Adipose tissue (tissue), 3 donors: ENCODE measurements around the gene FAM210A. TPM values are rescaled to one million over a fixed set of nuclear protein-coding genes. Genes with fewer than 3 reads are reported as not detected.
"Not testable (repeated sequence)": the region's sequence is repeated elsewhere in the genome, so short reads cannot be mapped to it uniquely, and the experiment has no call there.

Experiments
- H3K27ac ChIP-seq: one replicate; pipeline ENCODE4 v1.5.1; 2013; ENCODE audit warnings: low read depth, low read length
- WGBS, 3 donors: extraction: QIAGEN DNeasy Blood & Tissue Kit; methylation state at CpG; one replicate each; pipeline ENCODE4 v1.1.7; 2013; 5-methylcytosine and 5-hydroxymethylcytosine counted together
- polyA plus RNA-seq, 3 donors: library from polyadenylated mRNA; stranded (reverse); fragments of 200-250 nt; gene quantifications; one replicate each; pipeline ENCODE4 v1.2.3, GENCODE V29; 2013
- donor health status: healthy with polysubstance abuse.
- donor health status: Bipolar disorder and iron deficiency.
- donor health status: healthy.

The FAM210A gene, protein sequence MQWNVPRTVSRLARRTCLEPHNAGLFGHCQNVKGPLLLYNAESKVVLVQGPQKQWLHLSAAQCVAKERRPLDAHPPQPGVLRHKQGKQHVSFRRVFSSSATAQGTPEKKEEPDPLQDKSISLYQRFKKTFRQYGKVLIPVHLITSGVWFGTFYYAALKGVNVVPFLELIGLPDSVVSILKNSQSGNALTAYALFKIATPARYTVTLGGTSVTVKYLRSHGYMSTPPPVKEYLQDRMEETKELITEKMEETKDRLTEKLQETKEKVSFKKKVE
- polyA plus RNA-seq = 10 to 100 TPM in 1 of 3 donors, 1 to 10 TPM in 2; 3.2 to 11.2 (median 8.7) TPM

DNA sequence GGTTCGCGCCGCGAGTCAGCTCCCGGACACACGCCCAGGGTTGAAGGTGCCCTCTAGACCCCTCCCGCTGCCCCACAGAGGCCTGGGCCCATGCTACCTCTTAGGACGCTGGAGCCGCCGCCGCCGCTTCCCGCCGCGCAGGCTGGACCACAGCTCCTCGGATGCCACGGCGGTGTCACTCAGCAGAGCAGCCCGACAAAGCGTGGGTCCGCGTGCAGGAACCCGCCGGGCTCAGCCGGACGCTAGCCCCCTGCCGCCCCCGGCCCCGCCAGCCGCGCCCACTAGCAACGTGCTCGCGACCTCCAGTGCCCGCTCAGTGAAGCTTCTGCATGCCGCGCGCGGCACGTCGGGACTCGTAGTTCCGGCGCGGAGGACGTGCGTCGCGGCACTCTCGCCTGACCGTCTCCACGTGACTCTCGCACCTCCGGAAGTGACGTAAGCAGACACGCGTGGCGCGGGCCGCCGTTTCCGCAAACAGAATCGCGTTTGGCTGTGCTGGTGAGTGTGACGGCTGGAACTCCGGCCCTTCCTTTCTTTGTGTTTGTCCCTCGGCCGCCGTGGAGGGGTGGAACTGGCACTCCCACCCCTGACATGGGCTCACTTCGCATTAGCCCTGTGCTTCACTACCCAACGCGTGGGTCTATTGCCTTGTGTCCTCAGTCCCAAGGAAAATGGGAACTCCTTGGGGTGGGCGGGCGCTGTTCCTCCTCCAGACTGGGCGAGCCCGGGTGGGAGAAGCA, at the start of gene FAM210A, which contains the start of gene RNMT:
Gene FAM210A, minus strand, starts transcription at position 327 of the 740 bp plus-strand sequence. CDS start 44,481 bp downstream, outside the sequence.
Gene RNMT, plus strand, starts transcription at position 442 of the 740 bp plus-strand sequence. CDS start 4,845 bp downstream, outside the sequence.
- H3K27ac ChIP-seq = peak within 1 kb of the TSS; percentile 73
- WGBS, 3 donors = 0 to 1% (median 0%) methylated on average over 63 to 76 of the region's 76 CpGs

DNA sequence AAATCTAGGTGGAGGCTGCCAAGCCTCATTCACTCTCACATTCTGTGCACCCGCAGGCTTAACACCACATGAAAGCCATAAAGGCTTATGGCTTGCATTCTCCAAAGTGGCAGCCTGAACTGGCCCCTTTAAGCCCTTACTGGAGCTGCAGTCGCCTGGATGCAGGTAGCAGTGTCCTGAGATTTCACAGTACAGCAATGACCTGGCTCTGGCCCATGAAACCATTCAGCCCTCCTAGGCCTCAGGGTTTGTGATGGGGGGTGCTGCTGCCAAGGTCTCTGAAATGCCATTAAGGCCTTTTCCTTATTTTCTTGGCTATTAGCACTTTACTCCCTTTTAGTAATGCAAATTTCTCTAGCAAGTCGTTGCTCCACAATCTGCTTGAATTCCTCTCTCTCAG, 48.7 kb upstream of the FAM210A start:
- WGBS, 3 donors = 48 to 72% (median 69%) methylated on average over 3 of the region's 3 CpGs
- no peak overlapping the region for H3K27ac ChIP-seq

DNA sequence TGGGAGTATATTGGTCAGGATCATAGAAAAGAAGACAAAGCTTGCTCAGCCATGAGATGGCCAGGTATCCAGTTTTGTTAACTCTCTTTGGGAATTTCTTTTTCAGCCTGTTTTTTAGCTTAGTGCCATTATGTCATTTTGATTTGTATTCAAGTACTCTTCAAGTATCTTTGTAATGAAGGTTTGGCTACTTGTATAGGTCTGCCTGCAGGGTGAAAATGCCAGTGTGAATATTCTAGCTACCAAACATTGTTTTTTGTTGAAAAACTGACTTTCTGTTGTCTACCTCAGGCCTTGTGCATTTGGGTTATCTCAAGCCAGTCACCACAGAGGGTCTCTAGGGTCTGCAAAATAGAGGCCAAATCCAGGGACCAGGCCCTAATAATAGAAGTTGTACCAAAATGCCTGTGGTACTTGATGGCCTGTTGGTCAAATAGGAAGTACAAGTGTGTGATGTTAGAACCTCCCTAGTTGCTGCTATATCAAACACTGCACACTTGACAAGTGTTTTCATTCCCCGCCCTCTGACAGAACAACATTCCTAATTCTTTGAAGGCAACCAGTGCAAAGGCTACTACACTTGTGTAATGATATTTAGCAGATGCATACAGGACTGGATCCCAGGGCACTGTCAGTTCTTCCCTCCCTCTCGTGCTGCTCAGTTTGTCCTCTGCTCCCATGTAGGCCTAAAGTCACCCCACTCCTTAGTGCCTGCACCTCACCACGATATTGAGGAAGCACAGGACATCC, 36.5 kb upstream of the FAM210A start:
- H3K27ac ChIP-seq = no peak overlapping the region
- WGBS, 3 donors = 89 to 97% (median 94%) methylated on average over 3 of the region's 3 CpGs

DNA sequence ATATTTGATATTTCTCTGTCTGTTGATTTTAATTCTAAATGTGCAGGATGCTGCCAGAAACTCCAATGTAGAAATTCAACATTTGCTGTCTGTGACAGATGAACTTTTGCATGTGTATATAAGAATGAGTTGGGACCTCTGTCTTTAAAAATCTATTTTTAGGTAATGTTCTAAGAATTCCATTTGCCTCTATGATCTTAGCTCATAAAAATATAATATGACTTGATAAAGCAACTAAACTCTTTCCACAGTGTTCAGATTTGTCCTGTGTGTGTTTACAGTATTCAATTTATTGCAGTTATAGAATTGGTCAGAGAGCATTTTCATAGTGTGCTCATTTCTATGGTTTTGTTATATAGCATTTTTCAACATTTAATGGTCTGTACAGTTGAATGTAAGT, 33.7 kb upstream of the FAM210A start:
- no peak overlapping the region for H3K27ac ChIP-seq

DNA sequence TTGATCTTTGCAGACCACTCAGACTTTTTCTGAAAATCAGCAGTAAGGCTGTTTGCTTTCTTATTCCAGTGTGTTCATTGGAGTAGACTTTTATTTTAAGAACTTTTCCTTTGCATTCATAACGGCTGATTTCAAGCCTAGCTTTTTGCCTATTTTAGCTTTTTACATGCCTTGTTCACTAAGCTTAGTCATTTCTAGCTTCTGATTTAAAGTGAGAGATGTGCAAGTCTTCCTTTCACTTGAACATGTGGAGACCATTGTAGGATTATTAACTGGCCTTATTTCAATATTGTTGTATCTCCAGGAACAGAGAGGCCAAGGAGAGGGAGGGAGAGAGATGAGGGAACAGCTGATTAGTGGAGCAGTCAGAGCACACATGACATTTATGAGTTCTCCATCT, 32.3 kb upstream of the FAM210A start:
- H3K27ac ChIP-seq = no peak overlapping the region
- WGBS, 3 donors = 77 to 93% (median 87%) methylated on average over 1 of the region's 1 CpG

DNA sequence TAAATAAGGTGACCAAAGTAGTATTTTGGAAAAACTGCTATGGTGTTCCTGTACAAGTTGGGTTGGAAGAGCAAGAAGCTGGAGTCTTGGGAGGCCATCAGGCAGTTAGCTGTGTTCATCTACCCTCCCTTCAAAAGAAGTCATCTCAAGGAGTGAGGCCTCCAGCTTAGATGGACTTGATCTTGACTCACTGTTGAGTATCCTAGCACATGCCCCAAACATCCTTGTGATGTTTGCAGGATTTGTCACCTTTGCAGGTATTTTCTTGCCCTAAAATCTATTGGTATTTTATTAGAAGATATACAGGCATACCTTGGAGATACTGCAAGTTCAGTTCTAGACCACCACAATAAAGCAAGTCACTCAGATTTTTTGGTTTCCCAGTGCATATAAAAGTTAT, 30.3 kb upstream of the FAM210A start:
- no peak overlapping the region for H3K27ac ChIP-seq

DNA sequence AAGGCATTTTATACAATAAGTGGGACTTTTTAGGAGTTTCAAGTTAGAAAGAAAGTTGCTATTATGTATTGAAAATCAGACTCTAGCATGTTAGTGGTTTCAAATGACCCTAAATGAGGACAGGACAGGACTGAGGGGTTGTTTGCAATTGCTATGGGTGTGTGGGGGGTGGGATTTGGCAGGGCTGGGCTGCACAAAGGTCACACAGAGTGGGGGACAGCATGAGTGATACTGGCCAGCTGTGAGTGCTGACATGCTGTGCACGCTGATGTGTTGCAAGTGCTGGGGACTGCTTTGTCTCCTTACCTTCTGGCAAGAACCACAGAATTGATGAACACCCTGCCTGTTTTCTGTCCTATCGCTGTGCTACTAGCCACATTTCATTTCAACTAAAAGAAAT, 29.9 kb upstream of the FAM210A start:
- H3K27ac ChIP-seq = no peak overlapping the region
- 81 to 93% (median 93%) methylated on average over 2 of the region's 2 CpGs for WGBS, 3 donors

DNA sequence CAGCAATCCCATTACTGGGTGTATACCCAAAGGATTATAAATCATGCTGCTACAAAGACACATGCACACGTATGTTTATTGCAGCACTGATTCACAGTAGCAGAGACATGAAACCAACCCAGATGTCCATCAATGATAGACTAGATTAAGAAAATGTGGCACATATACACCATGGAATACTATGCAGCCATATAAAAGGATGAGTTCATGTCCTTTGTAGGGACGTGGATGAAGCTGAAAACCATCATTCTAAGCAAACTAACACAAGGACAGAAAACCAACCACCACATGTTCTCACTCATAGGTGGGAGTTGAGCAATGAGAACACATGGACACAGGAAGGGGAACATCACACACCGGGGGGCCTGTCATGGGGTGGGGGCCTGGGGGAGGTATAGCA, 25.2 kb upstream of the FAM210A start:
- not testable (repeated sequence) for H3K27ac ChIP-seq
- 94 to 97% (median 94%) methylated on average over 3 of the region's 3 CpGs for WGBS, 3 donors

DNA sequence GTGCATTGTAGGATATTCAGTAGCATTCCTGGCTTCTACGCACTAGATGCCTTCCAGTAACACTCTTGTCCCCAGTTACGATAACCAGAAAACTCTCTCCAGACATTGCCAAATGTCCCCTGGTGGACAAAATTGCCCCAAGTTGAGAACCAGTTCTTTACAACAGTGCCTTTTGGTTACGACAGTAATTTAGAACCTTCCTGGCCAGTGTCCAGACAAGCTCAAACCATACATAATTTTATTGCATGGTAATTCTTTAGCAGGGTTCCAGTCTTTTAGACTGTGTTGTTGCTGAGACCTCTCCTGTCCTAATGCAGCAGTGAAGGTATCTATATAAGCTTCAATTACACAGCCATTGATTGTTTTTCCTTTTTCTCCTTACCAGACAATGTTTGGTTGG, 20.3 kb upstream of the FAM210A start:
- WGBS, 3 donors = 93 to 97% (median 93%) methylated on average over 3 of the region's 3 CpGs
- no peak overlapping the region for H3K27ac ChIP-seq

DNA sequence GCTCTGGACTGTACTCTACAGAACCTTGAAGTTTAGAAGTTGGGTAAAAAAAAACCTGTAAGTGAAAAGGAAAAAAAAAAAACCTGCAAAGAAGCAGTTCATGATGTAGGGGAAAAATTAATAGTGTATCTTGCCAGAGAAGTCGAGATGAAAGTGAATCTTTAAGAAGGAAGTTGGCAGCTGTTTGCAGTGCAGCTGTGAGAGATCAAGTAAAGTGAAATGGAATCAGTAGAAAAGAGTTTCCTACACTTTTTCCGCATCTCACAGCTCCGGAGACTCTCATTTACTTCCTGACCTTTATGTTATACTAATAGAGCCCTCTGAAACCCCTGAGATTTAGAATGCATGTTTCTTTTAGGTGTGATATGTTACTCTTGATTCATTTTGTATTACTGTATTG, 19.3 kb upstream of the FAM210A start:
- H3K27ac ChIP-seq = no peak overlapping the region
- whole genome bisulfite sequencing, 3 donors = 41 to 73% (median 50%) methylated on average over 3 of the region's 3 CpGs

DNA sequence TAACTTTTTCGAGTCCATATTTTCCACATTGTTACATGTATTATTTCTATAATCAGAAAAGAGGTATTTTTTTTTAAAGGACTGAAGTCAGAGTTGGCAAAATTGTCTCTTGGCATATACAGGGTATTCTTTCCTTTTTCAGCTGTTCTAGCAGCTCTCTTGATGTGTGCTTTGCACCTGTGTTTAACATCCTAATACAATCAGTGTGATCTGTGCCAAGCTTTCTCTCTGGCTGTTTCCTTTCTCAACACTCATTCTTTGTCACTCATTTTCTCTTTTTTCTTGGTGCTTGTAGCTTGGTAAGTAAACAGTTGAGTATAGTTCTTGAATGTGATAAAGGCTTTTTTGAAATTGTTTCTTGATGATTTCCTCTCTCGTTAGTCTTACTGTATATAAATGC, 9.3 kb upstream of the FAM210A start:
- WGBS, 3 donors = 90 to 95% (median 90%) methylated on average over 2 of the region's 2 CpGs
- no peak overlapping the region for H3K27ac ChIP-seq

DNA sequence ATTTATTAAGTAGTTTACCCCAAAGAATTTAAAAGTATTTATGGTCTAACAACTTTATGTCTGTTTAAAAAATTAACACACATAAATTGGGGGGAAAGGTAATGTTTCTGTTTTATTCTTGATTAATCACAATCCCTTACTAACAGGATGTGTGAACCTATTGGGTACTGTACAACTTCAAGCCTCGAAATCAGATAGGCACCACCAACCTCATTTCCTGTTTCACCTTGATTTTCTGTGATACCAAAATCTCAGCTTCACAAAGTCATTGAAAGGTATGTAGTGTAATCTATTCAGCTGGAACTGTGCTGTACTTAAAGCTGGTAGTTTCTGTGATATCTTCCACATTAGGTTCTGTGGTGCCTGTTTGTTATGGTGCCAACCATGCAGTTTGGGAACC, 4.1 kb upstream of the FAM210A start:
- WGBS, 3 donors = 55 to 82% (median 65%) methylated on average over 1 of the region's 1 CpG
- H3K27ac ChIP-seq = no peak overlapping the region

DNA sequence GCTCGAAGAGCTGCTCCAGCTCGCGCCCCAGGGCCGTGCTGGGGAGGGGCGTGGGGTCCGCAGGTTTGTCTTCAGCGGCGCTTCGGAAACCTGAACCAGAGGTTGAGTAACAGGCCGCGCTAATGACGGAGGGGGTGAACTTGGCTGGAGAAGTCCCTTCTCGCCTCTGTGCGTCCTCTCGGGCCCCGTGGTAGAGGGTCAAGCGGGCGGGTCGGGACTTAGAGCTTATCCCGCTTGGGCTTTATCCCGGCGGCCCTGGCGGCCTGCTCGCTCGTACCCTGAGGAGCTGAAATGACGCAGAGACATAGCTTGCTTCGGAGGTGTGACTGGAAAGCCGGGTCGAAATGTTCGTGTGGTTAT, 594 bp upstream of the FAM210A start:
- peak overlapping the region; percentile 73 for H3K27ac ChIP-seq
- WGBS, 3 donors = 0 to 1% (median 0%) methylated on average over 25 to 30 of the region's 30 CpGs

DNA sequence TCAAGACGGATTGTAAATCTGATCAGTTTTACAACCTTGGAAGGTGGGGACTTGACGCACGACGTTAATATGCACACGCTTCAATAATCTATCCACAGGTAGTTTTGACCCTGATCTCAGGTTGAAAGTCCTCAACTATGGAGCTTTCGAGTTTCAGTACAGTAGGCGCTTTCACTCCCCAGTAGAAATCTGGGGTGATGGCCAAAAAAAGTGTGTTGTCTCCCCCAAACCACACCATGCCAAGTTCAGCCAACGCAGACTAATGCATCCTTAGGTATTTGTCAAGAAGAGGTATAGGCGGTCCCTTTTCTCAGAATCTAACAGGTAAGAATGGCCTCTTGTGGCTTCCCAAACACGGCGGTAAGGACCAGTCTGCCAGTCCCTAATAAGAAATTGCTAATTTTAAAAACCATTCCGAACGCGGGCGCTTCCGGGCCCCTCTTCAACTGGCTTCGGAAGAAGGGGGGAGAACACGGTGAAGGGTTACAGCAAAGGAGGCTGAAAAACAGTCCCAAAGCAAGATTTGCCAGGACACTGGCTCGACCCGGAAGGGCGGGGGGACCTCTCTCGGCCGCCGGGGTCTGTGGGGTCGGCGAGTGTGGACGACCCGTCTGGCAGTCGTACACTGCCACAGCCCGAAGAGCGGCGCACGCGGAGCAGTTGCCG, 659 bp downstream of the FAM210A start:
- WGBS, 3 donors = 3 to 6% (median 6%) methylated on average over 29 to 35 of the region's 35 CpGs
- no peak overlapping the region for H3K27ac ChIP-seq

DNA sequence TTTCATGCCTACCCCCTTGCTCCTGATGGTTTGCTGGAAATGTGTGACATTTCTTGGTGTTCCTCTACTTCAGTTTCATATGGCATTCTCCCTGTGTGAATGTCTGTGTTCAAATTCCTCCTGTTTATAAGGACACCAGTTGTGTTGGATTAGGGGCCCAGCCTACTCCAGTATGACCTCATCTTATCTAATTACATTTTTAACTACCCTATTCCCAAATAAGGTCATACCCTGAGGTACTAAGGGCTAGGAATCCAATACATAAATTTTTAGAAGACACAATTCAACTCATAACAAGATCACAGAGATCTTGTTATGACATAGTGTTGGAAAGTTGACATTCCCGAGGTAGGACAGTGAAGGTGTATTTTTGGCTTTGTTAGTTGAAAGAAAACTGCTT, 5.5 kb downstream of the FAM210A start:
- 75 to 89% (median 84%) methylated on average over 1 of the region's 1 CpG for WGBS, 3 donors
- H3K27ac ChIP-seq = no peak overlapping the region

DNA sequence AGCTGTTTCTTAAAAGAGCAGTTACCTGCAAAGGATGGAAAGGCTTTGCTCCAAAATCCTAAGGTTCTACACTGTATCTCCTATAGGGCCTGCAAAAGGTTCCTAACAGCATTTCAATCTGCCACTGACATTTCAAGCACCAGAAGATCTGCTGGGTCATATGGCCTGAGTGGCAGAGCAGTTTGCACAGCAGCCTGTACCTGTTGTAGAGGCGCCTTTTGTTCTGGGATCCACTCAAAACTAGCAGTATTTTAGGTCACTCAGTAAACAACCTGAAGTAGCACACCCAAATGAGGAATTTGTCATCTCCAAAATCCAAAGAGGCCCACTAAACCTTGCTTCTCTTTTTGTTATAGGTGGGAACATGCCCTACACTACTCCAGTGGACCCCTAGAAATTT, 6.2 kb downstream of the FAM210A start:
- WGBS, 3 donors = 94 to 95% (median 94%) methylated on average over 1 of the region's 1 CpG
- H3K27ac ChIP-seq = no peak overlapping the region

DNA sequence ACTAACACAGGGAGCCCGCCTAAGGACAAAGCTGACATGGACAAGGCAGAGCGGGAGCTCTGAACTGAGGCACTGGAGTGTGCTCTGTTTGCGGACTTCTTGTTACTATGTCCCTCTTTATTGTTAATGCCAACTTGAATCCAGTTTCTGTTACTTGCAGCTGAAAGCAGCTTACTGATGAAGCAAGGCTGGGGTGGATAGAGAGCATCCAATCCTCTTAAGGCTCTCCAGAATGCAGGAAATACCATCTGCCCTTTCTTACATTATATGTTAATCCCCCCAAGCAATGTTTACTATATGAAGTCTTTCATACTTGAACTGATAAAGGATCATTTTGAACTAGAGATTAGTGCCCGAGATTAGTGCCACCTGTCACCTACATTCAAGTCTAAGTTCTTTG, 9.4 kb downstream of the FAM210A start:
- H3K27ac ChIP-seq = no peak overlapping the region
- WGBS, 3 donors = 84 to 94% (median 93%) methylated on average over 4 of the region's 4 CpGs

DNA sequence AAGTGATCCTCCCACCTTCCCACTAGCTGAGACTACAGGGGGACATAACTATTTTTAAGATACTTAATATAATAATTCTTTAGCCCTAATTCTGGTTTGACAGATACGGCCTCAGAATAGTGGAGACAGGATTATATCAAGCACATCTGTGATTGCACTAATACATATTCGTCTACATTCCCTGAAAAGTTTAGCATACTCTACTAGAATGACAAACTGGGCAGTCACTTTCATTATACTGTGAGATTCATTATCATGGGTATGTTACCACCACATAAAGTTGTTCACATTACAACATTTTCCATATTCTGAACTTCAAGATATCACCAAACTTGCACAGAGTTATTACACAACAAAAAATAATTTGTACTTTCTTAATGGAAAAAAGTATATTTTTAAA, 11.0 kb downstream of the FAM210A start:
- 95 to 98% (median 96%) methylated on average over 2 of the region's 2 CpGs for WGBS, 3 donors
- no peak overlapping the region for H3K27ac ChIP-seq
